UCSD-AML1 (cell line): ENCODE data around the gene PIGV.
A peak's percentile ranks its signal among the peaks of the same experiment; 100 is the strongest.
"Not testable (repeated sequence)": the region's sequence is repeated elsewhere in the genome, so short reads cannot be mapped to it uniquely, and the experiment has no call there.

Experiments
- DNase-seq: peaks from one replicate; lab custom pipeline; 2025; ENCODE audit not compliant: unreplicated experiment; lab: John Stamatoyannopoulos, UW

PIGV gene

GRCh38 chr1:26831546-26832248 is 43.9 kb downstream of the PIGV start:
- DNase-seq, result no peak

DNA sequence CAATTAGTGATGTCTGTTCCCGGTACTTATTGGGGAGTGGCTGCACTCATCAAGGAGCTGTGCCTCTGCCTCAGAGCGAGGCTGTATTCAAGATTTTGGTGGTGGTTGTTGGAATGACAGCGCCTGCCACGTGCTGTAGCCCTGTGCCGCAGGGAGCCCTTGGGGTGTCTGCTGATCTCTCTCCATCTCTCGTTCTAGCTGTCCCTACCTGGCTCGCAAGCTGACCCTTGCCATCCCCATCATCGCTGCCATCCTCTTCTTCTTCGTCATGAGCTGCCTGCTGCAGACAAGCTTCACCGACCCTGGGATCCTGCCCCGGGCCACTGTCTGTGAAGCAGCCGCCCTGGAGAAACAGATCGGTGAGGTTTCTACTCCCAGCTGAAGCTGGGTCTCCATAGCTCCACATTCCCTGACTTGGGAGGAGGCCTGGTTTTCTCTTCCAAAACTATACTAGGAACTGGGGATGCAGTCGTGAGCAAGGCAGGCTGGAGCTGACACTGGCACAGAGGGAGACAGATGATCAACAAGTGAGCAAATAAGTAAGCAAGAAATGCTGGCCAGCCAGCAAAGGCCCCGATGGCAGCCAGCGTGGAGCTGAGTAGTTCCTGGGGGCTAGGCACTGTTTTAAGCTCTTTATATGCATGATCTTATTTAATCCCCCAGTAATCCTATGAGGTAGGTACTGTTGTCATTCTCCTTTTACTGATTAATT is 44.7 kb downstream of the PIGV start:
- no peak for DNase-seq

- DNase-seq, result peak; percentile 75
Observed at GRCh38 chr1:26833432-26834405, 46.0 kb downstream of the PIGV start.

GRCh38 chr1:26837665-26838064 is 49.9 kb downstream of the PIGV start:
- not testable (repeated sequence) for DNase-seq

GRCh38 chr1:26838474-26839338 is 51.0 kb downstream of the PIGV start:
- DNase-seq, result no peak

DNA sequence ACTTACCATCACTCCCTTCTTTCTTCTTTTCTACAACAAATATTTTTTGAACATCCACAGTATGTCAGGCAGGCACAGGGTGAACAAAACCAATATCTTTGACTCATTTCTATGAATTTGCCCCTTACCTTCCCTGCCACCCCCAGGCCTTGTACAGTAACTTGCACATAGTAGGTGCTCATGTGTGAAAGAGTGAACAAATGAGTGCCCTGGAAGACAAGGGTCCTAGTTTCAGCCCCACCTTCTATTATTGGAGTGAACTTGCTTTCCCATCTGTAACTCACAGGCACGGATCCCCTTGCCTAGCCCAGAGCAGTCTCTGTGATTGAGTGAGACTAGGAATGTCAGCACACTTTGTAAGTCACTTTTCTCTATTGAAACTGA is 51.6 kb downstream of the PIGV start:
- no peak for DNase-seq

- DNase-seq, result no peak
Observed at GRCh38 chr1:26839779-26840178, 52.0 kb downstream of the PIGV start.

GRCh38 chr1:26844424-26845196 is 56.9 kb downstream of the PIGV start:
- DNase-seq, result no peak

DNA sequence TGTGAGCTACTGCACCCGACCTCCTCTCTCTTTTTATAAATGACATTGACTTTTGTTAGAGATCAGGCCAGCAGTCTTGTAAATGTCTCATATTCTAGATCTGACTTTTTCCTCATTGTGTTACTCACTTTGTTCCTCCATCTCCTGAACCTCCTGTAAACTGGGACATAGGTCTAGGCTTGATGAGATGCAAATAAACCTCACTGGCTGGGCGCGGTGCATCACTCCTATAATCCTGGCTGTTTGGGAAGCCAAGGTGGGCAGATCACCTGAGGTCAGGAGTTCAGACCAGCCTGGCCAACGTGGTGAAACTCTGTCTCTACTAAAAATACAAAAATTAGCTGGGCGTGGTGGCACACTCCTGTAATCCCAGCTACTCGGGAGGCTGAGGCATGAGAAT is 60.1 kb downstream of the PIGV start:
- not testable (repeated sequence) for DNase-seq
